HG03571 (cell line): Measurements from ENCODE around the gene USP7.
"Not testable (repeated sequence)": the region's sequence is repeated elsewhere in the genome, so short reads cannot be mapped to it uniquely, and the experiment has no call there.

Source experiments
- ATAC-seq: cut with Tn5 transposase; IDR thresholded peaks from one replicate; pipeline ENCODE4 v1.9.1; 2021; ENCODE audit not compliant: unreplicated experiment

Gene USP7

GRCh38 chr16:8928467-8928957 lies 35.2 kb downstream of the USP7 start:
- no peak for ATAC-seq

GRCh38 chr16:8926827-8927226 lies 36.9 kb downstream of the USP7 start:
- ATAC-seq, result no peak

GRCh38 chr16:8925455-8925854 lies 38.3 kb downstream of the USP7 start:
- ATAC-seq, result no peak

GRCh38 chr16:8924214-8924613 lies 39.5 kb downstream of the USP7 start:
- ATAC-seq, result no peak

- ATAC-seq, result no peak
Observed at GRCh38 chr16:8923199-8923598, 40.5 kb downstream of the USP7 start.

GRCh38 chr16:8921347-8921984 lies 42.2 kb downstream of the USP7 start:
- ATAC-seq, result no peak

- no peak for ATAC-seq
Observed at GRCh38 chr16:8920645-8921346, 42.9 kb downstream of the USP7 start.

- ATAC-seq, result no peak
Observed at GRCh38 chr16:8919934-8920462, 43.7 kb downstream of the USP7 start.

- no peak for ATAC-seq
Observed at GRCh38 chr16:8919089-8919933, 44.4 kb downstream of the USP7 start.

GRCh38 chr16:8917336-8917735 lies 46.4 kb downstream of the USP7 start:
- ATAC-seq, result not testable (repeated sequence)

- ATAC-seq, result no peak
Observed at GRCh38 chr16:8916541-8917225, 47.0 kb downstream of the USP7 start.

GRCh38 chr16:8915722-8916301 lies 47.9 kb downstream of the USP7 start:
- ATAC-seq, result no peak

GRCh38 chr16:8914098-8914497 lies 49.6 kb downstream of the USP7 start:
- no peak for ATAC-seq

GRCh38 chr16:8912793-8913192 lies 50.9 kb downstream of the USP7 start:
- ATAC-seq, result no peak

GRCh38 chr16:8910811-8911210 lies 52.9 kb downstream of the USP7 start:
- ATAC-seq, result no peak

GRCh38 chr16:8908810-8909468 lies 54.8 kb downstream of the USP7 start:
- no peak for ATAC-seq

GRCh38 chr16:8907096-8907495 lies 56.6 kb downstream of the USP7 start:
- no peak for ATAC-seq

- no peak for ATAC-seq
Observed at GRCh38 chr16:8905795-8906591, 57.7 kb downstream of the USP7 start.

- no peak for ATAC-seq
Observed at GRCh38 chr16:8905168-8905762, 58.4 kb downstream of the USP7 start.
